Activated CD8-positive, alpha-beta memory T cell treated with anti-CD3 and anti-CD28 coated beads, Interleukin-2, amount 50 U/mL, for 48 hours (primary cell): ENCODE data around the gene ARHGAP18.

Experiments used
- DNase-seq: peaks from one replicate; pipeline ENCODE4 v3.0.0-alpha.2; 2020

ARHGAP18 gene

DNA sequence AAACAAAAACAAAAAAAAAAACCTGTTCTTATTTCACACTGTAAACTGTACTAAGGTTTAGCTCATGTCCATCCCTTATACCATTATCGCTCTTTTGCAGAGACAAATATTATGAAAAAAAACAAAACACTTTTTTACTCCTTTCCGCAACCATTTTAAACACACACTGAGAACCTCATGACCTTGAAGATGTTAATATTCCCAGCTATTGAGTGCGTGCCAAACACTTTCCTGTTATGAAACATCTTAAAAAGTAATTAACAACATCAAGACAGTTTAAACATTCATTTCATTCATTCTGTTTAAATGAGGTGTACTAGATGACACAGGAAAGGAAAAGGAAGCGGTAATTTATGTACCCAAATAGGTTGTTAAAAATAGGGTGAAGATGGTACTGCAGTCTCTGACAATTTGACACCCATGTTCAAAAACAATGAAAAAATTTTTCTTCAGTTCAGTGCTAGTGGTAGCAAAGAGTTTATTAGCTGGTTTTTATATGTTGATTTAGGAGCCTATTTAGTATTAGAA is 3.9 kb upstream of the ARHGAP18 start:
- no peak for DNase-seq

DNA sequence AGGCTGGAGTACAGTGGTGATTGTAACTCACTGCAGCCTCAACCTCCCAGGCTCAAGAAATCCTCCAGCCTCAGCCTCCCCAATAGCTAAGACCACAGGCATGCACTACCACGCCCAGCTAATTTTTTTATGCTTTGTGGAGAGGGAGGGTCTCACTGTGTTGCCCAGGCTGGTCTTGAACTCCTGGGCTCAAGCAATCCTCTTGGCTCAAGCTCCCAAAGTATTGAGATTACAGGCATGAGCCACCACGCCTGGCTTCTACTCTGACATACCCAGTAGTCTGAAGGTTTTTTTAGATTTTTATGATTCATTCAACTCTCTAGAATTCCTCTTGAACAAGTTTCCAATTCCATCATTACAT is 1.3 kb upstream of the ARHGAP18 start:
- no peak for DNase-seq

DNA sequence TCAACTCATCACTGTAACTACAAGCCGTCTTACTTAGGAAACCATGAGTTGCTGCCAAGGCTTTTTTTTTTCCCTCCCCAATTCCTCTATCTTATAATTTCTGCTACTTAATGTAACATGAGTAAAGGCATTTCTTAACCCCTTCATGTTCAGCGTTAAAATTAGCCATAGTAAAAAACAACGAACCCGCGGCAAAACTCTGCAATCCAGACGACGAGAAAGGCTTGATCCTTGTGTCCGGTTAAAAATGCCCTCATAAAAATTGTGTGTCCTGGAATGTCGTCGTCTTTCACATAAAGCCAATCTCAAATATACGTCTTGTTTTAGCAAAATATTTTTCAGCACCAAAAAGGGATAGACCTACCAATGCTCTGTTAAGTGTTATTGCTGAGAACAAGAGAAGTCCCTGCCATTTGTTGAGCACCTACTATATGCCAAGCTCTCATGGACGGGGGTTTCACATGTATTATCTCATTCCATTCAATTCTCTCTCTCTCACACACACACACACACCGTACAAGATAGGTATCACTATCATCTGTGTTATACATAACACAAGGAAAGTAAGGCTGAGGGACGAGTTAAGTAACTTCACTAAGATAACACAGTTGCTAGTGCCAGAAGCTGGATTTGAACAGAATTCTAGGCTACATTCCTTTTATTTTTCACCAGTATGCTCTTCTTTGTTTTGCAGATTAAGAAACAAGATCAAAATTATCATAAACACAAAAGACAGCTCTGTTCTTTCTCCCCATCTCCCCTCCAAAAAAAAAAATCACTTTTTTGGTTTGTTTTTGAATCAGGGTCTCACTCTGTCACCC is 683 bp upstream of the ARHGAP18 start:
- DNase-seq = no peak

DNA sequence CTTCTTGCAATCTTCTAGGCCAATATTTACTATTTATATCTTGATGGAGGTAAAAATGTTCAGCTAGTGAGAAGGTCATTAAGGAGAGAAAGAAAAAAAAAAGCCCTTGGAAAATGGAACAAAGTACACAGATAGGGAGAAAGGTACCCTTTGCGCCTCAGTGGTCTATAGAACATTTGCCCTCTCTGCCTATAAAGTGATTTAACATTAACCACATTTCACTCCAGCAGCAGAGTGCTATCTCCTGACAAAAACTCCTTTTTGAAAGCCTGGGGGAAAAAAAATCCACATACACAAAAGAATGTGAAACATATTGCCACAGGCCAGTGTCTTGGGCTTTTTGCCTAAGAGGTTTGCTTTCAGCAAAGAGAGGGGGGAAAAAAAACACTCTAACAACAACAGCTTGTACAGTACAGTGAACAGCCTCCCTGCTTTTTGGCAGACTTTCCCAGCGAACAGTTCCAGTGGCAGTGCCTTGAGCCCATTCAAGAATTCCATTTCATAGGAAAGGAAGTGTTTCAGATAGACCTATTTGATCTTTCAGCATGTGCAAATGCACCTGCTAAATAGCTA is 695 bp downstream of the ARHGAP18 start:
- no peak for DNase-seq

DNA sequence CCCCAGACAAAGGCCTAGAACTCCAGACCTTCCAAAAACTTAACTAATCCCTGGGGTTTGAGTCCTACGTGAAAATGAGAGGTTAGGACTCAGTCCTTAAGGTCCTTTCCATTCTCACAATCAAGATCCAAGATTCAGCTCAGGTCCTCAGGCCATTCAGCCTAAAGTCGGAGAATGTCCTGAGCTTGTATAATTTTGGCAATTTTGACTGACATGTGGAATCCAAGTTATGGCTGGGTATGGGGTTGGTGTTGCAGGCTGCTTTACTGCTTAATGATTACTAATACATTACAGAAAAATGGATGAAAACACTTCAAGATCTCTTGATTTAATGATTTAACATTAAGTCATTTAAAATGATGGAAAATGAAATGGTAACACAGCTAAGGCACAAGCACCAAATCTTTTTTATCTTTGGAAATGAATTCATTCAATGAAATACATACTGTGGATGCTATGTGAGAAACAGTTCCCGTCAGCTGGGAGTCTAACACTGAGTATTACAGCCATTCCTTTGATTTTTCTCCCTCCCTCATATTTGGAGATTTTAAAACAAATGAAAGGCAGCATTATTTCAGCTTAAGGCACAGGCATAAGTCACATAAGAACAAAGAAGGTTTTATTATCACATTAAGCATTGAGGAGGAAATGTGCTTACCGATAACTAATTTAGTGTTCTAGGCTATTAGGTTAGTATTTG is 1.3 kb downstream of the ARHGAP18 start:
- no peak for DNase-seq

DNA sequence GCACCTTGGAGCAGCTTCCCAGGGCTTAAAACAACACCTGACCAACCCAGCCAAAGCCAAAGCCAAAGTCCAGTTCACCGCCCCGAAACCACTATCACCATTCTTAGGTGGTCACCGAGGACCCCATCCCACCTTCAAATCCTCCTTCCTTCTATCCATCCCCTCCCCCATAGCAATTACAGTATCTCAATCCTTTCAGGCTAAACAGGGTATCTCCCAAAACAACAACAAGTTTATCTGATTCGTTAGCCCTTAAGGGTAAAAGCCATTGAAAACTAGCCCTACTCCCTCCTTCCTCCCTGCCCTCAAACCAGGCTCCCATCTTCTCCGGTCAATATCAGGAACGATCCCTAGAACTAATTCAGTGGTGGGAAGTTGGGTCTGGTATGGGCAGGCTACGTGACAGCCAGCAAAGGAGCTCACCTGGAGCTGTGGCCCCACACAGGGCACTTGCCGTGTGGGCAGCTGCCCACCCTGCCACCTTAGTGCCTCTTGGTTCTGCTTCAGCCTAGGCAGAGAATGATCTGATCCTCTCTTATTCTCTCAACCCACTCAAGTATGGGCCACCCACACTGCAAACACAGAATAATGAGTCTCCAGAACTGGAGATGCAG is 2.0 kb downstream of the ARHGAP18 start:
- no peak for DNase-seq

DNA sequence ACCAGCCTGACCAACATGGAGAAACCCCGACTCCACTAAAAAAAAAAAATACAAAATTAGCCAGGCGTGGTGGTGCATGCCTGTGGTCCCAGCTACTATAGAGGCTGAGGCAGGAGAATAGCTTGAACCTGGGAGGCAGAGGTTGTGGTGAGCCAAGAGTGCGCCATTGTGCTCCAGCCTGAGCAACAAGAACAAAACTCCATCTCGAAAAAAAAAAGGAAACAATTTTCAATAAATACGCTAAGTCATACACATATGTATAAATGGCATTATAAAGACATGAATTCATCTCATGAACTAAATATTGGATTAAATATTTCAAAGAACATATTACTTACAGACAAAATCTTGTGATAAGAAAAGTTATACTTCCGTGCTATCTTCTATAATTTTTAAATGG is 2.9 kb downstream of the ARHGAP18 start:
- DNase-seq = no peak

DNA sequence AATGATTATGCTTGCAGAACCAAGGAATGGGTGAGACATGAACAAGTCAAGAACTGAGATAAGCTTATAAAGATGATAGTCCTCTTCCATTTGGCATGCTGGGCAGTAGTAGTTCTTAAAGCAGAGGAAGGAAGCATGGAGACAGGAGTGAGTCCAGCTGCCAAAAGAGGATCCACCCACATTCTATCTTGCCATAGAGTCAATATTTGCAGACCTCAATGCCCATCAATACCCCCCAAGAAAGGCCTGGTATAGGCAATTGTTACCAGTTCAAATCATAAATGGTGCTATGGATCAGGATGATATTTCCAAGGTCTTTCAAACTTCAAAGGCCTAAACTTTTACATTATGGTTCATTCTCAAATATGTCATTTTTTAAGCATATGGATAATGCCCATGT is 4.8 kb downstream of the ARHGAP18 start:
- no peak for DNase-seq

DNA sequence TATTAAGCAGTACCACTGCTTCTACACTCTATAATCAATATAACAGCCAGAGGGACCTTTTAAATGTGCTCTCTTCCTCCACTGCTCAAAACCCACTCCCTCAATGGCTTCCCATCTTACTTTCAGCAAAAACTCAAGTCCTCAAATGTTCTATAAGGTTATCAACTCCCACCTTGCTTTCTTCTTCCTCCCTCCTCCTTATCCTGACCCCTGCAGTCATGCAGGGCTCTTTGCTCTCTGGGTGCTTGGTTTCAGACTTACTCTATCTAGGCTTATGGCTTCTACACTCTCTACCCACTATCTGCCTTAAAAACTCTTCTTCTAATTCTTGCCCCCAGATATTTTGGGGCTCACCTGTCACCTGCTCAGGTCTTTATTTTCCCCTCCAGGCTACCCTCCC is 5.3 kb downstream of the ARHGAP18 start:
- DNase-seq = no peak

DNA sequence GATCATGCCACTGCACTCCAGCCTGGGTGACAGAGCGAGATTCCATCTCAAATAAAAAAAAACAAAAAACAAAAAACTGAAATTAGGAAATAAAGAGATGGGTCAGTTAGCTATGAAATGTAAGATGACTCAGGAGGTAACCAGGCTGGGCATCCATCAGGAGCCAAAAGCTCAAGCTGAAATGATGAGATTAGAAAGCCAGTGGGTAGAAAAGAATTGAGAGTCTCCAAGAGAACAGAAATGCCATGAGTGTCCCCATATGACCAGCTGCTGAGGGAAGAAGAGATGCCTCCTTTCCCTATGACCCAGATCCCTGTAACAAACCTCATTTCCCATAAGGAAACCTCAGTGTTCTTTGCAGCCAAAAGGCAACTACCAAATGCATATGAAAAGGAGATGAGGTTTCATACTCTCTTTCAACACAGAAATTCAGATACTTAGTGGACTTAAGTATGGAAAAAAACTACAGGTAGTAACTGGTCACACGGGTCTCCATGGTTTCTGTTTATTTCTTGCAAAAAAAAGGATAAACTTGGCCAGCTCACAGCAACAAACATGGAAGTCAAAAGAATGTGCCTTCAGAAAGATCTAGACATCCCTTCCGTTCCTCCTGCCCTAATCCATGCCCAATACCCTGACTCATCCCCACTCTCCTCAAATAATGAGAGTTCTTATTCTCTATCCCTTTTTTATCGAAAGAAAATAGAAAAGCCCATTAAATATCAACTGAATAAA is 8.1 kb downstream of the ARHGAP18 start:
- DNase-seq = no peak

DNA sequence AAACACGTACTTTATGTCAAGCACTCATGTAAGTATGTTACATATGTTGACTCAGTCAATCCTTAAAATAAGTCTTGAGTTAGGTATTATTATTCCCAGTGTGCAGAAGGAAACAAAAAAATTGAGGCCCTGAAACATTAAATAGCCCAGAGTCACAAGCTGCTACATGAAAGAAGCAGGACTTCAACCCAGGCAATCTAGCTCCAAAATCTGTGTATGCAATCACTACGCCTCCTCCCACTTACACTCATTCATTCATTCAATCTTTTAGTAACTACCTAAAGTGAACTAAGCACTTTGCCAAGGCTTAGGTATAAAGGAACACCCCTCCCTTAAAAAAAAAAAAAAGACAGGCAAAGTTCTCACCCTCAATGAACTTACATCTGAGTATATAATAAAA is 9.3 kb downstream of the ARHGAP18 start:
- DNase-seq = no peak

DNA sequence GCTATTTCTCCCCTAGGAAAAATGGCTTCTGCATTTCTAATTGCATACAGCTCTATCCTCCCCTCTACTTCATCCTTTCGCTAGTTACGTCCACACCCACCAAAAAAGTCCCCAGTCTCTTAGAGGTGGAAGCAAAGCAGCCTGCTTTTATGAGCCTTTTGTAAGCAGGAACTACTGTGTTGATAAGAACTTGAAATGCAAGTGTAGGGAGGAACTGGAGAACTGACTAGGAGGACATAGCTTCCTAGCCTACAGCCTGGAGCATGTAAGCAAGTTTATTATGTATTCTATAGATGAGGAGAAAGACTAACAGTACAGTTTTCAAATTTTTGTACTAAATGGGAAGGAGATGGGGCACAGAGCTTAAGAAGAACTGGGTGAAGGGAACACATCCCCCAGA is 10.3 kb downstream of the ARHGAP18 start:
- no peak for DNase-seq

DNA sequence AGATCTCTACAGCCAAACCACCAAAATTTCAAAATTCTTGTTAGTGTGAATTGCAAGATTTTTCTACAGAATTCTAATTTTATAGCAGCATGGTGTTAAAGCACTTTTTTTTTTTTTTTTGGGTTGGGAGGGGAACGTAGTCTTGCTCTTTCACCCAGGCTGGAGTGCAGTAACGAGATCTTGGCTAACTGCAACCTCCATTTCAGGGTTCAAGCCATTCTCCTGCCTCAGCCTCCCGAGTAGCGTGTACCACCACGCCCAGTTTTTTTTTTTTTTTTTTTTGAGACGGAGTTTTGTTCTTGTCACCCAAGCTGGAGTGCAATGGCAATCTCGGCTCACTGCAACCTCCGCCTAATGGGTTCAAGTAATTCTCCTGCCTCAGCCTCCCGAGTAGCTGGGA is 11.5 kb downstream of the ARHGAP18 start:
- DNase-seq = no peak

DNA sequence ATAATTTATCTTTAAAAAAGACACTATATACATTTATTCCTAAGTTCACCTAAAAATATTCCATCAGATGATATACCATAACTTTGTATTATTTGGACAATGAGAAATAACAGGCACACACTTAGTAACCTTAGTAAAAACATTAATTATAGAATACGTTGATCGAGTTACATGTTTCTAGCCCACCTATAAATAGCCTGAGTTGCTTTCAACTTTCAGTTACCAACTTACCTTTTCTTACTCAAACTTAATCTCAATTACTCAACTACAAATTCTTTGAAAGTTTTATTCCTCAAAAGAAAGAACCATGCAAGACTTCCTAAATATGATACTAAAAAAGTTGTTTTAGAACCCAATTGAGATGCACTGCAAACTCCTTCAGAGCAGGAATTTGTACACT is 12.2 kb downstream of the ARHGAP18 start:
- no peak for DNase-seq

DNA sequence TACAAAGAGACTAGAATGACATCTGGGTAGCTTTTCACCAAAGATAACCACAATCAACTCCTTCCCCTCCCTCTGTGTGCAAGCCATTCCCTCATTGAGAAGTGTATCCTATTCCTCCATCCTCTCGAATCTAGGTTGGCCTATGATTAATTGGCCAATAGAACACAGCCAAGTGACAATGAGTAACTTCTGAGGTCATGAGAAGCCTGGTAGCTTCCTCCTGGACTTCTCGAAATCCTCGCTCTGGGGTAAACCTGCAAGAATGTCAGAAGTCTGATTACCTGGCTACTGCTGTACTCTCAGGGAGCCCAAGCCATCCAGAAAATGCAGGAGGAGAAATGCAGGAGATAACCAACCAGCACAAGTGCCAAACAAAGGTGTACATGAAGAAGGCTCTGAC is 13.1 kb downstream of the ARHGAP18 start:
- no peak for DNase-seq

DNA sequence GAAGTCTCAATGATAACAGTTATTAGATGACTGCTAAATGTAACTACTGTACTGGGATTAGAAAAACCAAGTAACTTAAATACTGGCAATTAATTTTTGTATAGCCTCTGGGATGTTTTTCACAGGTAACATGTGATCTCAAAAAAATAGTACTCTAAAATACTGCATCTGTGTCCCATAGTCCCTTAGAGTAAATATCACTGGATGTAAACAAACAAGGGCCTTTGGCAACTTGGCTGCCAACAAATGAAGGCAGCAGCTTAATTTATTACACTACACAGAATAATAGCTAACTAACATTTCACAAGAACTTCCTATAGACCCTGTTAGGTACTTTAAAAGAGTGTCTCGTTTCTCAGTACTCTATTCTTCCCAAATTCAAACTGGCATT is 14.0 kb downstream of the ARHGAP18 start:
- no peak for DNase-seq

DNA sequence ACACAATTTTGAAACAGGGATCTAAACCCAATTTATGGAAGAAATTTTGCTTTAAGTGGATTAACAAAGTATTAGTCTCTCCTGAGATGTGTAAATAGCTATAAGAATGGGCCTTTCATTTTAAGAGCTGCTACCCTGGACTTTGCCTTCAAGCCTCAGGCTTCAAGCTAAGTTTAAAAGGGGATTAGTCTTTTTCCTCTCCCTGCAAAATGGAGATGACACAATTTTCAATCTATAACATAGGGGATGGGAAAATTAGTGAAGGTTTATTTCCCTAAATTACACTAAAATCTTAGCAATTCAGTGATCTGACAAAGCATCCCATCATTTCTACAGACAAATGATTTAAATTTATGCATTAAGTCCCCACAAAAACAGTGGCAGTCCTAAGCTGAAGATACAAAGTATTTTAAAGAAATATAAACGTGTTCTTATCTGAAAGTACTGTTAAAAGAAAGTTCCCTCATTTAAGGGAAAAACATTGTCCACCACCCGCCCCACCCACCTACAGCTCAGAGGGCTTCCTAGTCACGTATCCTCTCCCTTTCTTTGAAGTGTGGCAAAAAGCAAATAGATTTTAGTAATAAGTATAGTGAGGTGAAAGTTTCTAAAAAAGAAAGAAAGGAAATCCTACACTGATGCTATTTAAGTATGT is 14.5 kb downstream of the ARHGAP18 start:
- DNase-seq = no peak

DNA sequence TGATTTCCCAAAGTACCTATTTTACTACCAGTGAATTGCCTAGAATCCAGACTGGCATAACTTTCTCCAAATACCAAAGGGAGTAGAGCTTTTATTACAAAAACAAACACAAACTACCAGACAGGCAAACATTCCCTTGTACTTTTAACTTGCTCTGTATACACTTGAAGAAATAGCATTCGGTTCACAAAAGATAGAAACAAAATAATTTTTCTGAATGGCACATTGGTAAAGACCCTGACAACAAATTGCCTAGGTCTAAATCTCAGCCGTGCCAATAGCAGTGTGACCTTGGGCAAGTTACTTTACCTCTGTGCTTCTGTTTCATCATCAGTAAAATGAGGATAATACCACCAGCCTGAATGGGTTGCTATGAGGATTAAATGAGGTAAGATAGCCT is 15.9 kb downstream of the ARHGAP18 start:
- no peak for DNase-seq

DNA sequence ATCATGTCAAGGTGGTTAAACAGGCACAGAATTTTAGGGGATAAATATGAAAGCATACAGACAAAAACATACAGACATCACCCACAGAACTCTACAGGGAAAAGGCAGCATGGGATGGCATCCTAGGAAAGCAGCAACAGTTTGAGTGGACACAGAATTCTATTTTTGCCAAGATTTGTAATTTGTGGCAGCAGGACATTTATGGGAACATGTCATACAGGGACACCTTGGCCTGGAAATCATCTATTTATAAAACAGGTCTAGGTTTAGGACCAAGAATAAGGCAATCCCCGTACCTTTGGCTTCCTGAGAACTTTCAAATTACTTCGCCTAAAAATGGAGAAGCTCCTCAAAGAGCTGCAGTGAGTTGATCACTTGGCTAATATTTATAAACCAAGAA is 17.5 kb downstream of the ARHGAP18 start:
- DNase-seq = no peak

DNA sequence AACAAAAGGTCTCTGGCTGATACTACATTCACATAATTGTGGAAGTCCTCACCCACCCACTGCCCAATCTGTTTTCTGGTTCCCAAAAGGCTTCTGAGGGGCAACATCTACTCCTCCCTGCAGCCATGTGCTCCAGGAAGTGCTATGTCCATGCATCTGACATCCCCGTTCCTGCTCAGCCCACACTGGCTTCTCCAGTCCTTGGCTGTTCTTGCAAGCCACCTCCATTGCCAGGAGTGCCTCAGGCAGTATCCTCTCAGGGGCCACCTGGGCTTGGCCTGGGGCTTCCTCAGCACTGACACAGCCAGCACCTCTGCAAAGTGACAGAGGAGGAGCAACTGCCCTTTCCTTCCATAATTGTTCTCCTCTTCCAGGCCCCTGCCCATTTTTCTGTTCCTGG is 18.3 kb downstream of the ARHGAP18 start:
- no peak for DNase-seq

DNA sequence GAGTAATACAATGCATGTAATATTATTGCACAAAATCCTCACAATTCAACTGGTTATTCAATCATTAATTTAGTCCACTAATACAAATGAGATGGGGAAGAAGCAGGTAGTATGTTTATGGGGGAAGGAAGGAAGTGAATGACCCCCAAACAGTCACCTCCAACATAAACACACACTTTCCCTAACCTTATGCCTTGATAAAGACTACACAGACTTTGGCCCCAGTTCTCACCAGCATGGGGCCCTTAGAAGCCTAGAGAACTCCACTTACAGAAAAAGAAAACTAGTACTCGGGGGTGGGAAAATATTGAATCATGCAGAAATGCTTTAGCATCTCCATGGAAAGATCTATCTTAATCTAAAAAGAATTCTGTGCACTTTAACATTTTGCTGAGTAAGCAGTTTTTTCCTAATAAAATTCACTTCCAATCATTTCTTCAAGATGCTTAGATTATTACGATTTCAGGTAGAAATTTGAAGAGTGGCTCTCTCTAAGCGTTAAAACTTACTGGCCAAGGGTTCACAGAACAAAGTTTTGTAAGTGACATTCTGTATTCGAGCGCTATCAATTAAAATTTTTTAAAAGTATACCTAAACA is 18.8 kb downstream of the ARHGAP18 start:
- no peak for DNase-seq
